Measurements from ENCODE around the gene TPCN1.

TPCN1 gene

DNA sequence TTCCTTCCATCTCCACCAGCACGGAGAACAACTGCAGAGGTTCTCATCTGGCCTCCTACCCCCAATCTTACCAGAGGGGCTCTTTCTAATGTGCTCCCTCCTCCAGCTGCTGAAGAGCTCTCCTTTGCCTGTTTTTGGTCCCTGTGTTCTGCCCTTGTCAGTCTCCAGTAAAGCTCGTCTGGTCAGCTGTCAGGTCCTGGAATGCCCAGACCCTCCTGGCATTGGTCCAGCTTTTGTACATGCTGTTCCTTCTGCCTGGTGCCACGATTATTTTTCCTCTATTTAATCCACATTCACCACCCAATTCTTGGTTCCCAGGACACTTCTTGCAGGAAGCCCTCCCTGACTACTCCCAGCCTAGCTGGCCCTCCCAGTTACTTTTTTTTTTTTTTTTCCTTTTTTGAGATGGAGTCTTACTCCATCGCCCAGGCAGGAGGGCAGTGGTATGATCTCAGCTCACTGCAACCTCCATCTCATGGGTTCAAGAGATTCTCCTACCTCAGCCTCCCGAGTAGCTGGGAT is 107.2 kb downstream of the TPCN1 start:
- TF ChIP-seq ZNF416 (tag by site-specific recombination; IDR thresholded peaks at IDR 0.05): no peak
- TF ChIP-seq ZEB2 (tag by site-specific recombination; IDR thresholded peaks at IDR 0.05): no peak
- TF ChIP-seq, protein P1, sequence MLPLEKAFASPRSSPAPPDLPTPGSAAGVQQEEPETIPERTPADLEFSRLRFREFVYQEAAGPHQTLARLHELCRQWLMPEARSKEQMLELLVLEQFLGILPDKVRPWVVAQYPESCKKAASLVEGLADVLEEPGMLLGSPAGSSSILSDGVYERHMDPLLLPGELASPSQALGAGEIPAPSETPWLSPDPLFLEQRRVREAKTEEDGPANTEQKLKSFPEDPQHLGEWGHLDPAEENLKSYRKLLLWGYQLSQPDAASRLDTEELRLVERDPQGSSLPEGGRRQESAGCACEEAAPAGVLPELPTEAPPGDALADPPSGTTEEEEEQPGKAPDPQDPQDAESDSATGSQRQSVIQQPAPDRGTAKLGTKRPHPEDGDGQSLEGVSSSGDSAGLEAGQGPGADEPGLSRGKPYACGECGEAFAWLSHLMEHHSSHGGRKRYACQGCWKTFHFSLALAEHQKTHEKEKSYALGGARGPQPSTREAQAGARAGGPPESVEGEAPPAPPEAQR (tag by site-specific recombination; IDR thresholded peaks at IDR 0.05): no peak
- no peak for TF ChIP-seq MEIS1 (CRISPR knock-in tag; IDR thresholded peaks at IDR 0.05; ENCODE audit: borderline replicate concordance)
- no peak for TF ChIP-seq ZNF350 (tag by site-specific recombination; IDR thresholded peaks at IDR 0.05)
- no peak for TF ChIP-seq YY1 (tag by site-specific recombination; IDR thresholded peaks at IDR 0.05)
- TF ChIP-seq, protein P2, sequence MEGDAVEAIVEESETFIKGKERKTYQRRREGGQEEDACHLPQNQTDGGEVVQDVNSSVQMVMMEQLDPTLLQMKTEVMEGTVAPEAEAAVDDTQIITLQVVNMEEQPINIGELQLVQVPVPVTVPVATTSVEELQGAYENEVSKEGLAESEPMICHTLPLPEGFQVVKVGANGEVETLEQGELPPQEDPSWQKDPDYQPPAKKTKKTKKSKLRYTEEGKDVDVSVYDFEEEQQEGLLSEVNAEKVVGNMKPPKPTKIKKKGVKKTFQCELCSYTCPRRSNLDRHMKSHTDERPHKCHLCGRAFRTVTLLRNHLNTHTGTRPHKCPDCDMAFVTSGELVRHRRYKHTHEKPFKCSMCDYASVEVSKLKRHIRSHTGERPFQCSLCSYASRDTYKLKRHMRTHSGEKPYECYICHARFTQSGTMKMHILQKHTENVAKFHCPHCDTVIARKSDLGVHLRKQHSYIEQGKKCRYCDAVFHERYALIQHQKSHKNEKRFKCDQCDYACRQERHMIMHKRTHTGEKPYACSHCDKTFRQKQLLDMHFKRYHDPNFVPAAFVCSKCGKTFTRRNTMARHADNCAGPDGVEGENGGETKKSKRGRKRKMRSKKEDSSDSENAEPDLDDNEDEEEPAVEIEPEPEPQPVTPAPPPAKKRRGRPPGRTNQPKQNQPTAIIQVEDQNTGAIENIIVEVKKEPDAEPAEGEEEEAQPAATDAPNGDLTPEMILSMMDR (tag by site-specific recombination; IDR thresholded peaks at IDR 0.05): no peak
- TF ChIP-seq, protein P3, sequence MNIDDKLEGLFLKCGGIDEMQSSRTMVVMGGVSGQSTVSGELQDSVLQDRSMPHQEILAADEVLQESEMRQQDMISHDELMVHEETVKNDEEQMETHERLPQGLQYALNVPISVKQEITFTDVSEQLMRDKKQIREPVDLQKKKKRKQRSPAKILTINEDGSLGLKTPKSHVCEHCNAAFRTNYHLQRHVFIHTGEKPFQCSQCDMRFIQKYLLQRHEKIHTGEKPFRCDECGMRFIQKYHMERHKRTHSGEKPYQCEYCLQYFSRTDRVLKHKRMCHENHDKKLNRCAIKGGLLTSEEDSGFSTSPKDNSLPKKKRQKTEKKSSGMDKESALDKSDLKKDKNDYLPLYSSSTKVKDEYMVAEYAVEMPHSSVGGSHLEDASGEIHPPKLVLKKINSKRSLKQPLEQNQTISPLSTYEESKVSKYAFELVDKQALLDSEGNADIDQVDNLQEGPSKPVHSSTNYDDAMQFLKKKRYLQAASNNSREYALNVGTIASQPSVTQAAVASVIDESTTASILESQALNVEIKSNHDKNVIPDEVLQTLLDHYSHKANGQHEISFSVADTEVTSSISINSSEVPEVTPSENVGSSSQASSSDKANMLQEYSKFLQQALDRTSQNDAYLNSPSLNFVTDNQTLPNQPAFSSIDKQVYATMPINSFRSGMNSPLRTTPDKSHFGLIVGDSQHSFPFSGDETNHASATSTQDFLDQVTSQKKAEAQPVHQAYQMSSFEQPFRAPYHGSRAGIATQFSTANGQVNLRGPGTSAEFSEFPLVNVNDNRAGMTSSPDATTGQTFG (tag by site-specific recombination; IDR thresholded peaks at IDR 0.05; ENCODE audit: borderline replicate concordance): no peak
- POLR2A ChIA-PET: interaction anchor here (0.7 kb wide), 1 partner anchor 234 kb away, joined by 5 read pairs; no protein-coding TSS in a partner anchor

DNA sequence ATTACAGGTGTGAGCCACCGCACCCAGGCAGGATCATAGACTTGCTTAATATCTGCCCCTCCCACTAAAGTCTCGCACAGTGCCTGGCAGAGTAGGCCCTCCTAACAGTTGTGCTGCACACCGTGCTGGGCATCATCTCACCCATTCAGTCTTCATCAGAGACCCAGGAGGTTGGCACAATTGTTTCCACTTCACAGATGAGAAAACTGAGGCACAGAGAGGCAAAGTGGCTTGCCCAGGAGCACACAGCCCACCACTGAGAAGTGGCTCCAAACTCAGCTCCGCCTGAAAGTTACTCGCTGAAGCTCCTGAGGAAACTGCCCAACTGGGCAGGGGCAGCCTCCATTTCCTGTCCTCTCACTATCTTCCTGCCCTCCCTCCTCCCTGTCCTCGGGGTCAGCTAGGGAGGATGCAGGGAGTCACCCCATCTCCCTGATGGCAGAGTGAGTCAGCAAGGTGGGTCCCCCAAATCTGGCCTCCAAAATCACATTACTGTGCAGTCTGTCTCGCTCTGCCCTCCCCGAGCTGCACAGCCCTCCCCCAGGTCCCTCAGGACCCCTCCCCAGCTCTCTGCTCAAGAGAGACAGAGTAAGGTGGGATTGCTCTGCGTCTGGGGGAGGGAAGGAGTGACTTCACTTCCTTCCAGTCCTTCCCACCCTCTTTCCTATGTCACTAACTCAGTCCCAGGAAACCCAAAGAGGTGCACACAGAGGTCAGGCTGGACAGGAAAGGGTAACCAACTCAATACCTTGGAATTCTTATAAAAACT is 107.9 kb downstream of the TPCN1 start:
- Histone ChIP-seq H3K27ac (ENCODE audit: extremely low read depth, low read depth, low read length) (no peak overlapping the region), H3K9me3 (ENCODE audit: control insufficient read depth, insufficient read depth, low read depth, low read length) (no peaks in the 10 kb centered on the region), H3K4me3 (ENCODE audit: low read depth, low read length) (no peak overlapping the region), H3K4me1 (ENCODE audit: control insufficient read depth, insufficient read depth, low read length) (no peaks in the 10 kb centered on the region), H3K36me3 (ENCODE audit: control insufficient read depth in 2 of 2, insufficient read depth in 1 of 2, low read length in 2 of 2) (peaks cover 0 to 23% of the 10 kb centered on the region in 2 experiments; a peak in 1 of 3 replicates)
- POLR2A ChIA-PET: interaction anchor here (0.7 kb wide), 1 partner anchor 233 kb away, joined by 5 read pairs; no protein-coding TSS in a partner anchor
- TF ChIP-seq ZNF544 (tag by site-specific recombination; IDR thresholded peaks at IDR 0.05): no peak
- no peak for TF ChIP-seq ZNF394 (tag by site-specific recombination; IDR thresholded peaks at IDR 0.05; ENCODE audit: borderline replicate concordance)
- TF ChIP-seq, protein P4, sequence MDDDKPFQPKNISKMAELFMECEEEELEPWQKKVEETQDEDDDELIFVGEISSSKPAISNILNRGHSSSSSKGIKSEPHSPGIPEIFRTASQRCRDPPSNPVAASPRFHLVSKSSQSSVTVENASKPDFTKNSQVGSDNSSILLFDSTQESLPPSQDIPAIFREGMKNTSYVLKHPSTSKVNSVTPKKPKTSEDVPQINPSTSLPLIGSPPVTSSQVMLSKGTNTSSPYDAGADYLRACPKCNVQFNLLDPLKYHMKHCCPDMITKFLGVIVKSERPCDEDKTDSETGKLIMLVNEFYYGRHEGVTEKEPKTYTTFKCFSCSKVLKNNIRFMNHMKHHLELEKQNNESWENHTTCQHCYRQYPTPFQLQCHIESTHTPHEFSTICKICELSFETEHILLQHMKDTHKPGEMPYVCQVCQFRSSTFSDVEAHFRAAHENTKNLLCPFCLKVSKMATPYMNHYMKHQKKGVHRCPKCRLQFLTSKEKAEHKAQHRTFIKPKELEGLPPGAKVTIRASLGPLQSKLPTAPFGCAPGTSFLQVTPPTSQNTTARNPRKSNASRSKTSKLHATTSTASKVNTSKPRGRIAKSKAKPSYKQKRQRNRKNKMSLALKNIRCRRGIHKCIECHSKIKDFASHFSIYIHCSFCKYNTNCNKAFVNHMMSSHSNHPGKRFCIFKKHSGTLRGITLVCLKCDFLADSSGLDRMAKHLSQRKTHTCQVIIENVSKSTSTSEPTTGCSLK (tag by site-specific recombination; IDR thresholded peaks at IDR 0.05): no peak
- TF ChIP-seq, protein P5, sequence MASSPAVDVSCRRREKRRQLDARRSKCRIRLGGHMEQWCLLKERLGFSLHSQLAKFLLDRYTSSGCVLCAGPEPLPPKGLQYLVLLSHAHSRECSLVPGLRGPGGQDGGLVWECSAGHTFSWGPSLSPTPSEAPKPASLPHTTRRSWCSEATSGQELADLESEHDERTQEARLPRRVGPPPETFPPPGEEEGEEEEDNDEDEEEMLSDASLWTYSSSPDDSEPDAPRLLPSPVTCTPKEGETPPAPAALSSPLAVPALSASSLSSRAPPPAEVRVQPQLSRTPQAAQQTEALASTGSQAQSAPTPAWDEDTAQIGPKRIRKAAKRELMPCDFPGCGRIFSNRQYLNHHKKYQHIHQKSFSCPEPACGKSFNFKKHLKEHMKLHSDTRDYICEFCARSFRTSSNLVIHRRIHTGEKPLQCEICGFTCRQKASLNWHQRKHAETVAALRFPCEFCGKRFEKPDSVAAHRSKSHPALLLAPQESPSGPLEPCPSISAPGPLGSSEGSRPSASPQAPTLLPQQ (tag by site-specific recombination; IDR thresholded peaks at IDR 0.05): no peak
- TF ChIP-seq SCRT1 (tag by site-specific recombination; IDR thresholded peaks at IDR 0.05; ENCODE audit: borderline replicate concordance): no peak
- TF ChIP-seq ZNF138 (tag by site-specific recombination; IDR thresholded peaks at IDR 0.05; ENCODE audit: borderline replicate concordance): no peak
- TF ChIP-seq ZNF24 (tag by site-specific recombination; IDR thresholded peaks at IDR 0.05): no peak
- TF ChIP-seq ZBTB7A (tag by site-specific recombination; IDR thresholded peaks at IDR 0.05; ENCODE audit: low read depth): no peak
- no peak for TF ChIP-seq IKZF3 (tag by site-specific recombination; IDR thresholded peaks at IDR 0.05)
- TF ChIP-seq ZNF707 (tag by site-specific recombination; IDR thresholded peaks at IDR 0.05): no peak
- TF ChIP-seq ZBTB48 (tag by site-specific recombination; IDR thresholded peaks at IDR 0.05): no peak
- no peak for TF ChIP-seq ZNF660 (tag by site-specific recombination; IDR thresholded peaks at IDR 0.05)
- CTCF ChIA-PET: interaction anchor here (1.4 kb wide), 1 partner anchor 16 kb away, joined by 7 read pairs; no protein-coding TSS in a partner anchor

More for the DNA sequence above, 107.2 kb downstream of the TPCN1 start:
- no peaks in the 10 kb centered on the region for H3K4me1 ChIP-seq (ENCODE audit: control insufficient read depth, insufficient read depth, low read length)
- CTCF ChIA-PET: interaction anchor here (0.7 to 1.4 kb wide), 2 partner anchors 15 to 133 kb away, joined by 5 to 7 read pairs; no protein-coding TSS in a partner anchor
- no peak overlapping the region for H3K4me3 ChIP-seq (ENCODE audit: low read depth, low read length)
- peaks cover 0 to 23% of the 10 kb centered on the region in 2 experiments; a peak in 1 of 3 replicates for H3K36me3 ChIP-seq (ENCODE audit: control insufficient read depth in 2 of 2, insufficient read depth in 1 of 2, low read length in 2 of 2)
- H3K9me3 ChIP-seq (ENCODE audit: control insufficient read depth, insufficient read depth, low read depth, low read length): no peaks in the 10 kb centered on the region
- no peak overlapping the region for H3K27ac ChIP-seq (ENCODE audit: extremely low read depth, low read depth, low read length)

All from HEK293 (cell line).